Activated naive CD4-positive, alpha-beta T cell treated with anti-CD3 and anti-CD28 coated beads, Interleukin-2, amount 50 U/mL, for 24 hours (primary cell): ENCODE results near the gene POTEF.
"Not testable (repeated sequence)": the region's sequence is repeated elsewhere in the genome, so short reads cannot be mapped to it uniquely, and the experiment has no call there.

Source experiments
- H3K27ac Mint-ChIP-seq: one replicate; pipeline ENCODE4 v1.8.0; 2021; ENCODE audit warnings: mild to moderate bottlenecking, mixed read lengths
- H3K27me3 Mint-ChIP-seq: one replicate; pipeline ENCODE4 v1.8.0; 2021; ENCODE audit warnings: mixed read lengths
- H3K36me3 Mint-ChIP-seq: one replicate; pipeline ENCODE4 v1.8.0; 2021; ENCODE audit warnings: mixed read lengths
- H3K4me1 Mint-ChIP-seq: one replicate; pipeline ENCODE4 v1.8.0; 2021; ENCODE audit warnings: mixed read lengths
- H3K4me3 Mint-ChIP-seq: one replicate; pipeline ENCODE4 v1.8.0; 2021; ENCODE audit warnings: mild to moderate bottlenecking, mixed read lengths
- H3K9me3 Mint-ChIP-seq: one replicate; pipeline ENCODE4 v1.8.0; 2021; ENCODE audit warnings: mixed read lengths

POTEF gene

DNA sequence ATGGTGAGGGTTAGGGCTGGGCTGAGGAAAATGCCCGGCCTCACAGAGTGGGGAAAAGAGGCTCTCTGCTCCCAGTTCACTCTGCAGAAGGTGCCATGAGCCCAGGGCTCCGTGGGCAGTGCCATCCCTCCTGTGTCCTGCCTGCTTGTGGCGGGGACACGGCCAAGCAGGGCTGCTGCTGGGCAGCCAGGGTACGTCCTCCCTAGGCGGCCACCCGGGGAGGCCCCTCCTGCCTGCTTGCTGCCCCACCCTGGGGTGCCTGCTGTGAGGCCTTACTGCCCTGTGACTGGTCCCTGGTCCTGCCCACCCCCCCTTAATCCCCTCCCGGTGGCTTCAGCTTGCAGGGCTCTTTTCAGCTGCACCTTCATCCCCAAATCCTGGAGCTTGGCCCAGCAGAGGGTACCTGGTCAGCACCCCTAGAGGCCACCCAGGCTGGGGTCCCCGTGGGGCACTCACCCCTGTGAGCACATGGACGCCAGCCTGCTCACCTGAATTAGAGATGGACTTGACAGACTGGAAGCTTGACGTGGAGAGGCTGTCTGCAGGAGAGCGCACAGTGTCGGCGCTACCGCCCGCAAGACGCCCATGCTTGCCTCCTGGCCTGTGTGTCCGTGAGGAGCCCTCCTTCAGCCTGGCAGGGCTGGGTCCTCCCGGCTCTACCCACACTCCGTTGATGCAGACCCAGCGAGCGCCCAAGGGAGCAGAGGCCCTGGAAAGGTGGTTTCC lies 12.8 kb upstream of the POTEF start:
- H3K9me3 Mint-ChIP-seq, H3K27me3 Mint-ChIP-seq, H3K4me1 Mint-ChIP-seq, H3K27ac Mint-ChIP-seq, H3K4me3 Mint-ChIP-seq, H3K36me3 Mint-ChIP-seq: not testable (repeated sequence)

DNA sequence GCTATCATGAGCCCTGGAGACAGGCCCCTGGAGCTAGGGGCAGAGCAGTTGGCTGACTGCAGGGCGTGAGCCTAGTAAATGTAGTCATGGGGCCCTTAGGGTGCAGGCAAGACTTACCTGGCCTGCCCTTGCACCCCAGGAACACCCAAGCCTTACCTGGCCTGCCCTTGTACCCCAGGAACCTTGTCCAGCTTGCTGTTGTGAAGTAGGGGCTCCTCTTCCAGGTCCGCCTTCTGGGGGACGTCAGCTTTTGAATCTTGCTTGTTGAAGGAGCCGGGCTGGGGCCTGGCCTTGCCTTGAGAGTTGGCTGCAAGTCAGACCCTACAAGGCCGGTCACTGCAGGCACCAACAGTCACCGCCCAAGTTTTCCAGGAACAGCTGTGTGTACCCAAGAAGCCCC lies 12.0 kb upstream of the POTEF start:
- not testable (repeated sequence) for H3K4me1 Mint-ChIP-seq, H3K27me3 Mint-ChIP-seq, H3K36me3 Mint-ChIP-seq, H3K27ac Mint-ChIP-seq, H3K4me3 Mint-ChIP-seq, H3K9me3 Mint-ChIP-seq

DNA sequence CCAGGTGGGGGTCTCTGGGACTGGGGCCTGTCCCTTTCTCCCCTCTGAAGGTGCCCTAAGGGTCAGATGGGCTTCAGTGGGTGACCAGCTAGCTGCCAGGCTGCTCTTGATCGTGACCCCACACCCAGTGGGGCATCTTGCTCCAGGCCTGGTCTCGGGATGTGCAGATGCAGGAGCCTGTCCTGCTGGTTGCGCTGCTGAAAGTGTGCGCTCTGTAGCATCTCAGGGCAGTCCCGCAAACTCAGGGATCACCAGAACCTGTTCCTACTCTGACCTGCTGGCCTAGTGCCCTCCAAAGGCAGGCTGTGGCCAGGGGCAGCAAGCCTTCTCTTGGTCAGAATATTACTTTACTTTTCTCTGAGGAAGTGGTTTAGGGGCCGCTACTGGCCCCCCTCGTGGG lies 11.5 kb upstream of the POTEF start:
- H3K27ac Mint-ChIP-seq, H3K4me3 Mint-ChIP-seq, H3K4me1 Mint-ChIP-seq, H3K36me3 Mint-ChIP-seq, H3K9me3 Mint-ChIP-seq, H3K27me3 Mint-ChIP-seq: not testable (repeated sequence)

DNA sequence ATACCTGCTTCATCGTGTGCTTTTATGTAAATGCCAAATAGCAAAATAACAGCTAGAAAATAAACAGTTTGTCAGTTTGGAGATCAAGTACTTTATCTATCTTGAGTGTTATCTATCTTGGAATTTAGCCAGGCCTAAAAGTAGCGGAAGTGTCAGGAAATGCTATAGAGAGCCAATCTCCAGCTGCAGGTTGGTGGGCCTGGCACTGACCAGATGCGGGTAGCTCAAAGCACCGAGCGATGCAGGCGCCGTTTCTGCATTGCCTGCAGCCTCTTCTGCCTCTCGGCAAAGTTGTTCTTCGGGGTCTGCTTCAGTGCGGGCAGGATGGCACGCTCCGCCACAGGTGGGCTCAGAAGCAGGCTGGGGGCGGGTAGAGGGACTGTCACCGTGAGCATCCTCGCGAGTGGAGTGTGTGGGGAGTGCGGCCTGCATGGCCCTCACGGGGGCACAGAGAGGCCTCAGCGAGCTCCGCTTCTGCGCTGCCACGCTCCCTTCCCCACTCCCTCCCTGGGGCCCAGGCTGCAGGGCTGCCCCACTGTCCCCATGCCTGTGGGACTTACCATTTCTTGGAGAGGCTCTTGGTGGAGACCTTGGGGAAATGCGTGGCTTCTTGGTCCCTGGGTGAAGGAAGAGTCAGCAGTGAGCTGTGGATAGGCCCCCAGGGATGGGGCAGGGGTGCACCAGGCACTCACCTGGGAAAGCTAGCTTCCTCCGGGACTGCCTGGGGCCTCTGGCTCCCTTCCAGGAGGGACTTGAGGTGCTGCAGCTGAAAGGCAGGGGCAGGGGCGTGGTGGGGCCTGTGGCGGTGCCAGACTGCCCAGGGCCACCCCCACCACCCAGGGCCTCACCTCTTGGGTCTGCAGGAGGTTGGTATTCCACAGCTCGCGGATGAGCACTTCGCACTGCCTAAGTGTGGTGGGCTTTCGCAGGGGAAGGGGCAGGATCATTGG lies 10.6 kb upstream of the POTEF start:
- H3K4me3 Mint-ChIP-seq, H3K4me1 Mint-ChIP-seq, H3K27me3 Mint-ChIP-seq, H3K27ac Mint-ChIP-seq, H3K36me3 Mint-ChIP-seq, H3K9me3 Mint-ChIP-seq: not testable (repeated sequence)

DNA sequence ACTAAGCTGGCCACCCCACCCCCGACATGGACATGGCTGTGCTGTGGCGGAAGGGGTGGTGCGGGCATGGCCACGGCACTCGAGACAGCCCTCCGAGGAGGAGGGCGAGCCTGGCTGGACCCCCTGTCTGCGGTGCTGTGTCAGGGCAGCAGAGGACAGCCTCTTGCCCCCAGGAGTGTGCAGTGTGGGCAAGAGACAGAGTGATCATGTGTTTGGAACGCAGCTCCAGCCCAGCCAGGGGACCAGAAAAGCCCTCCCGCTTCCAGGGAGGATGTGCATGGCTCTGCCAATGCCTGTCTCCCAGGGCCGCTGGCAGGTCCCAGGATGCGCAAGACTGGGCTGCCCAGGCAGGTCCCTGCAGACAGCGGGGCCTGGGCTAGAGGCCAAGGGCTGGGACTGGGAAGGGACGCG lies 9.8 kb upstream of the POTEF start:
- H3K4me1 Mint-ChIP-seq, H3K4me3 Mint-ChIP-seq, H3K9me3 Mint-ChIP-seq, H3K27me3 Mint-ChIP-seq, H3K36me3 Mint-ChIP-seq, H3K27ac Mint-ChIP-seq: not testable (repeated sequence)

DNA sequence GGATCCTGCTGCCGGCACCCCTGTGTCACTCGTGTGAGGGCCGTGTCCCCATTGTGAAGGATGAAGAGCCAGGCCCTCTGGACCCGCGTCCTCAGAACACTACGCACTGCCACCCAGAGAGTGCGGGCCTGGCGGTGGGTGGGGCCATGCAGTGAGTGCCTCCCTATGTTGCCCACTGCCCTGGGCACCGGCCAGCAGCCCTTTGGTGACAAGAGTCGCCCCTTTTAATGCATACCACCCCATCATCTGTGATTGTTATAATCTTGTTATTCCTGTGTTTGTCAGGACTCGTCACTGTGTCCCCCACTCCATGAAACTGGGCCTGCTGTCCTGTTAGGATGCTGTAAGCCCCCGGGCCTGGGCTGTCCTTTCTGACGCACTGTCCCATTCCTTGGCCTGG lies 9.3 kb upstream of the POTEF start:
- H3K27ac Mint-ChIP-seq, H3K36me3 Mint-ChIP-seq, H3K27me3 Mint-ChIP-seq, H3K9me3 Mint-ChIP-seq, H3K4me3 Mint-ChIP-seq, H3K4me1 Mint-ChIP-seq: not testable (repeated sequence)

DNA sequence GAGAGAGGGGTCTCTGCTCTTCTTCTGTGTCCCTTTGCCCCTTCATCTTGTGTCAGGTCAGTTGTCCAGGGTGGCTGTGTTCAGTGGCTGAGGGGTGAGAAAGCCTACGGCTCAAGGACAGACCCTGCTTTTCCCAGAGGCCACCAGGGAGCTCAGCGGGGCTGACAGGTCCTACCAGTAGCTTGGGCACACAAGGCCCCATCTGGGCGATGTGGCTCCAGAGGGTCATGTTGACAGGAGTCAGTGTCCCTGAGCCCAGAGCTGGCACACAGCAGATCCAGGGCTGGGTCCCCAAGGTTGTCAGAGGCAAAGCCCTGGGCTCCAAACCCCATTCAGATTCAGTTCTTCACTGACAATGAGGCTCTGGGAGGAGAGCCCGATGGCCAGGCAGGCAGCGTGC lies 8.1 kb upstream of the POTEF start:
- not testable (repeated sequence) for H3K4me3 Mint-ChIP-seq, H3K27ac Mint-ChIP-seq, H3K27me3 Mint-ChIP-seq, H3K36me3 Mint-ChIP-seq, H3K9me3 Mint-ChIP-seq, H3K4me1 Mint-ChIP-seq

DNA sequence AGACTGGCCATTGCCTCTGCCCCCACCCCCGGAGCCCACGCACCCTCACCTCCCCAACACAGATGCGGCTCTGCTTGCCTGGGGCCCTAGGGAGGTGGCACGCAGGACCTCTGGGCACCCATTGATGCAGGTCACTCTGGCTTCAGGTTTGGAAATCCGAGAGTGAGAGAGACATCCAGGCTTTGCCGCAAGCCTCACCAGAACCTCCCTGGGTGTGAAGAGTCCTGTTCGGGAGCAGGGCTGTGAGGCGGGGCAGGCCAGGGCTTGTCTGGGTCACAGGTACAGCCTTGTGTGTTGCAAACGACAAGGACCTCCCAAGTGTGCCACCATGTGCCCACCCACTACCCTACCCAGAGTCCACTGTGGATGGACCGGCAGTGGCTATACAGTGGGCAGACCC lies 7.5 kb upstream of the POTEF start:
- H3K4me3 Mint-ChIP-seq, H3K9me3 Mint-ChIP-seq, H3K27ac Mint-ChIP-seq, H3K36me3 Mint-ChIP-seq, H3K27me3 Mint-ChIP-seq, H3K4me1 Mint-ChIP-seq: not testable (repeated sequence)

DNA sequence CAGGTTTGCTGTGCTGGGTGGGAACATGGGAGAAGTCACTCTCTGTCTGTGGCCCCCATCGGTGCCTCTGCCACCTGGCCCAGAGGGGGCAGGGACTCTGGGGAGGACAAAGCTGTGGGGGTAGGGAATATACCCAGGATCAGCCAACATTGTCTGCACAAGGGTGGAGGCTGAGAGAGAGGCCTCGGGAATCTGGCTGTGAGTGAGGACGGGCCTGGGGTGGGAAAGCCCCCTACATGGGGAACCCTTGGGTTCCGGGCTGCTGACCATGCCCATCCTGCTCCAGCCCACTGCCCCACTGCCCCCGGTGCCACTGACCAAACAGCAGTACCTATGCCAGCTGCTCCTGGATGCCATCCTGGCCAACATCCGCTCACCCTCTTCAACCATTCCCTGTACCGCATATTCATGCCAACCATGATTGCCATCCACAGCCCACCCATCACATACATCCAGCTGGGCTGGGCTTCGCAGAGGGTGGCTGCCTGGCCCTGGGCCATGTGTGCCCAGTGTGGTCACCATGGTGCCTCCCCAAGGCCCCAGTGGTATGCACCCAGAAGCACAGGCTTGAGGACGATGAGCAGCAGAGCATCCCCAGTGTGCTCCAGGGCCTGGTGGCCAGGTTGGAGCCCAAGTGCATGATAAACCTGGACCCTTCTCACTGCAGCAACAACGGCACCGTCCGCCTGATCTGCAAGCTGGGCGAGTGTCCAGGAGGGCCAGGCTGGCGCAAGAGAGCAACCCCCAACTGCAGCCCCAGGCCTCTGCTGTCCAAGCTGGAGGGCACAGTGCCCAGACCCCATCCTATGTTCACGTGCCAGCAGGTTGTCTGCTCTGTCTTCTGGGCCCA lies 6.9 kb upstream of the POTEF start:
- Mint-ChIP-seq H3K4me1 (peaks cover 4% of the 10 kb centered on the region), H3K27ac (no peak overlapping the region), H3K36me3 (no peaks in the 10 kb centered on the region), H3K4me3 (no peak overlapping the region), H3K9me3 (no peaks in the 10 kb centered on the region), H3K27me3 (no peaks in the 10 kb centered on the region)

DNA sequence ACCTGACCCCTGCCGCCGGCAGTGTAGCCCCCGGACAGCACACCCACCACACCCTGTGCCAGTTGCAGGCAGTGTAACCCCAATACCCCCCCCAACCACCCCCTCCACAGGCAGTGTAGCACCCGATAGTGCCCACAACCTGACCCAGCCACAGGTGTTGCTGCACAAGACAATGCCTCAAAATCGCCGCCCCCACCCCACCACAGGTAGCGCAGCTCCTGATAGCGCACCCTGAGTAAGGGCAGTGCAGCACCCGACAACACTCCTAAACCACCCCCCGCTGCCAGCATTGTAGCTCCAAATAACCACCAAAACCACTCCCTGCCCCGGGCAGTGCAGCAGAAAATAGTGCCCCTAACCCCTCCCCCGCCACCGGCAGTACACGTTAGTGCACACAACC lies 558 bp downstream of the POTEF start:
- not testable (repeated sequence) for H3K27ac Mint-ChIP-seq, H3K9me3 Mint-ChIP-seq, H3K27me3 Mint-ChIP-seq, H3K4me1 Mint-ChIP-seq, H3K4me3 Mint-ChIP-seq, H3K36me3 Mint-ChIP-seq

DNA sequence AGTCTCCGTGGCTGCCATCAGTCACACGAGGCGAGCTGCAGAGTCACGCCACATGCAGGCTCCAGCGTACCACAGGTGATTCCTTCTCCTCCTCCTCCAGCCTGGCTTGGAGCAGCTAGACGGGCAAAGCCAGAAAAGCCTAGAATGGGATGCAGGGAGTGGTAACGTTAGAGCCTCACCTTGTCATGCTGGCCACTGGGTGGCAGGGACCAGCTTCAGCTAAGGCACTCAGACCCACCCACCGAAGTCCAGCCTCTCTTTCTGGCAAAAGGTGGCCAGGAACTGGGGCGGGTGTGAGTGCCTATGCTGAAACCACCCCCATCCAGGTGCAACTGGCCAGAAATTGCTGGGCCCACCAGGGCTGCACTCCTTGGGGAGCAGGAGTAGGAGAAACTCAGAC lies 1.3 kb downstream of the POTEF start:
- H3K36me3 Mint-ChIP-seq, H3K27ac Mint-ChIP-seq, H3K4me3 Mint-ChIP-seq, H3K4me1 Mint-ChIP-seq, H3K27me3 Mint-ChIP-seq, H3K9me3 Mint-ChIP-seq: not testable (repeated sequence)

DNA sequence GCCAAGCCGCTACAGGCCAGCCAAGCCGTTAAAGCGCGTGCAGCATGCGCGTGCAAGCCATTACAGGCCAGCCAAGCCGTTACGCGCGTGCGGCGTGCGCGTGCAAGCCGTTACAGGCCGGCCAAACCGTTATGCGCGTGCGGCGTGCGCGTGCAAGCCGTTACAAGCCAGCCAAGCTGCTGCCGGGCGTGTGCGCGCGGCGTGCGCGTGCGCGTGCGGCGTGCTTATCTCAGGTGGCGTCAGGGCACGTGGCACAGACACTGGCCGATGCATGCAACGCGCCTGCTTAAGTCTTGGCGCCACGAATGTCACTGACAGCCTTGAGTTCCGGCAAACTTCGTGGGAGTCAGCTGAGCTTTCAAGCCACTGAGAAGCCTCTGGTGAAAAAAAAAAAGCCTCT lies 8.1 kb downstream of the POTEF start:
- not testable (repeated sequence) for H3K9me3 Mint-ChIP-seq, H3K27ac Mint-ChIP-seq, H3K36me3 Mint-ChIP-seq, H3K4me1 Mint-ChIP-seq, H3K4me3 Mint-ChIP-seq, H3K27me3 Mint-ChIP-seq

DNA sequence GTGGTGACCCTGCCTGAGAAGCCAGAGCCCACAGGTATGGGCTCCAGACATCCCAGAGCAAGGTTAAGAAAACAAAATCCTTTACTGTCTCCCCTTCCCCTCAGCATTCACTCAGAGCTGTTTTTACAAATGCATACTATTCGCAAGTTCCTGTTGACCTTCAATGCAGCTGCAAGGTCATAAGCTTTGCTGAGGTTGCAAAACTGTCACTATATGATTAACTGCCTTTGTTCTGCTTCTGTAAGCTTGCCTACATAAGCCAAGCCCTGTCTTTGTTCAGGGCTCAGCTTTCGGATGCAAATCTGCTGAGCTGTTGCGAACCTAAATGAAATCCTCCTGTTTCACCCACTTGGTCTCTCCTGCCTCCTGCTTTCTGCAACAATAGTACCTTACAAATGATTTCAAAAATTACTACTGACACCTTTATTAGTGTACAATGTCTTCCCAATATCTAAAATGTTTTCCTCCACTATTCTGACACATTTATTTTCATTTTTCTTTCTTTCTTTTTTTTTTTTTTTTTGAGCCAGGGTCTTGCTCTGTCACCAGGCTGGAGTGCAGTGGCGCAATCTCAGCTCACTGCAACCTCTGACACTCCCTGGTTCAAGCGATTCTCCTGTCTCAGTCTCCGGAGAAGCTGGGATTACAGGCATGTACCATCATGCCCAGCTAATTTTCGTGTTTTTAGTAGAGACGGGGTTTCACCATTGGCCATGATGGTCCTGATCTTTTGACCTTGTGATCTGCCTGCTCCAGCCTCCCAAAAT lies 26.2 kb downstream of the POTEF start:
- H3K4me3 Mint-ChIP-seq, H3K27me3 Mint-ChIP-seq, H3K9me3 Mint-ChIP-seq, H3K36me3 Mint-ChIP-seq, H3K27ac Mint-ChIP-seq, H3K4me1 Mint-ChIP-seq: not testable (repeated sequence)

DNA sequence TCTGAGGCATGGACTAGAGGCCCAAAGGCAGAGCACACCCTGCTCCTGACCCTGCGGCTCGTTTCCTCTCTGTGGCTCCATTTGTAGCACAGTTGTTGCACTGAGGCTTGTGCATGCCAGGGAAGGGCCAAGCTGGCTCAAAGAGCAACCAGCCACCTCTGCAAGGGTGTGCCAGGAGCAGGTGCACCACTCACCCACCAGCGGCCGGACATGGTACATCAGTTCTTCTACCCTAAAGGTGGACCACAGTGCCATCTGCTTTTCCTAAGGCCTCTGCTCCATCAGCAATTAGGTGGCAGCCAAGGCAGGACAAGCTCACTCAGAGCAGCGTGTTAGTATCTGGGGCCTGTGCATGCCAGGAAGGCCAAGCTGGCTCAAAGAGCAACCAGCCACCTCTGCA lies 66.4 kb downstream of the POTEF start:
- H3K4me1 Mint-ChIP-seq, H3K4me3 Mint-ChIP-seq, H3K27ac Mint-ChIP-seq, H3K9me3 Mint-ChIP-seq, H3K27me3 Mint-ChIP-seq, H3K36me3 Mint-ChIP-seq: not testable (repeated sequence)

DNA sequence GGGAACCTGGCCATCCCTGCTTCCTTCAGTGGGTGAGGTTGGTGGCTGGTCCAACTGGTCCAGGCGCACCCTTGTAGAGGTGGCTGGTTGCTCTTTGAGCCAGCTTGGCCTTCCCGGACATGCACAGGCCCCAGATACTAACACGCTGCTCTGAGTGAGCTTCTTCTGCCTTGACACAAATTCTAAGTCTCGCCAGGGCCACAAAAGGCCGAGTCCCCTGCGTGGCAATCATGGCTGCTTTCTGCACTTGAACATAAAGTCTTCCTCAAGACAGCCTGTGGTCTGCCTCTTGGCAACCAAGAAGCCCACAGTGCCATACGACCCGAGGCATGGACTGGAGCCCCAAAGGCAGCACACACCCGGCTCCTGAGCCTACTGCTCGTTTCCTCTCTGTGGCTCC lies 69.0 kb downstream of the POTEF start:
- H3K27me3 Mint-ChIP-seq, H3K4me1 Mint-ChIP-seq, H3K9me3 Mint-ChIP-seq, H3K4me3 Mint-ChIP-seq, H3K36me3 Mint-ChIP-seq, H3K27ac Mint-ChIP-seq: not testable (repeated sequence)

DNA sequence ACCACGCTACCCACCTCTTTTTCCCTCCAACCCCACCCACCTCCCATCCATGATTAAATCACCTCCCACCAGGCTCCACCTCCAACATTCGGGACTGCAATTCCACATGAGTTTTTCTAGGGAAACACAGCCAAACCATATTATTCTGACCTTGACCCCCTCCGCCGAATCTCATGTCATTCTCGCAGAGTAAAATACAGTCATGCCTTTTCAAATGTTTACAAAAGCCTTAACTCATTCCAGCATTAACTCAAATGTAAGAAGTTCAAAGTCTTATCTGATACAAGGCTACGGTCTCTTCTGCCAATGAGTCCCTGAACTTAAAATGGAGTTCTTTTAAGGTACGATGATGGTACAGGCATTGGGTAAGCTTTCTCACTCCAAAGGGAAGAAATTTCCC lies 72.7 kb downstream of the POTEF start:
- not testable (repeated sequence) for H3K27ac Mint-ChIP-seq, H3K4me1 Mint-ChIP-seq, H3K9me3 Mint-ChIP-seq, H3K27me3 Mint-ChIP-seq, H3K36me3 Mint-ChIP-seq, H3K4me3 Mint-ChIP-seq
